HG02884 (cell line): ENCODE results near the gene ATP8B4.

Experiments used
- ATAC-seq: cut with Tn5 transposase; IDR thresholded peaks from one replicate; pipeline ENCODE4 v1.9.1; 2021; ENCODE audit warnings: mild to moderate bottlenecking, moderate library complexity; ENCODE audit not compliant: unreplicated experiment

Gene ATP8B4

GRCh38 chr15:49875392-49875791 lies 243.6 kb downstream of the ATP8B4 start:
- peak; percentile 63 for ATAC-seq

DNA sequence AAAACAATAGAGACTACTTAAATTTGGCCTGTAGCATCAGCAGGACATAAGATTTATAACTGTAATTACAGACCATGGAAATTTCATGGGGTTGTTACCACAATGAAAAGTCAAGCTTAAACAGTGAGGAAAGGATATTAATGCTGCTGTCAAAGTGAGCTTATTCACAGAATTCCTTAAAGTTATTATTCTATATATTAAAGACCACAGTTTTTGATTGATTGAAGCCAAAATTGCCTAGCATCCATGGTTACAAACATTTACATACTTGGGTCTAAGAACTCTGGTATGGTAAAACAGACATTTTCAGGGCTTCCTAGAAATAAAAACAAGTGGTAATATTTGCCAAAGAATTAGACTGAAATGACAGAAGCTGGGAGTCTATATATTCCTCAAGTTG lies 248.6 kb downstream of the ATP8B4 start:
- ATAC-seq, result no peak

DNA sequence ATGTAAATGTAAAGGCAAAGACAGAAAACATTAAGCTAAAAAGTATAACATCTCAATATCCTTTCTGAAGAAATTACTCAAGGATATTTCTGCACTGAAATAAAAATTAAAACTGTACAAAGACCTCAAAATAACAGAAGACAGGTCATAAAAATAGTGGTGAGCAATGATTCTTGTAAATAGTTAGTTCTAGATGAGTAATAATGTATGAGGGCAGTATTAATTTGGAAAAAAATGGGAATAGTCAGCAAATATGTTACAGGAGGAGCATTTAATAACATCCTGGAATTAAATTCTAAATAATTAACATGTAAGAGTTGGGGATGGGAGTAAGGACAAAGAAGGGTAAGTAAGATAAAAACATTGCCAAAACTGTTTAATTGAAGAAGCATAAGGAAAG lies 250.7 kb downstream of the ATP8B4 start:
- ATAC-seq, result no peak

DNA sequence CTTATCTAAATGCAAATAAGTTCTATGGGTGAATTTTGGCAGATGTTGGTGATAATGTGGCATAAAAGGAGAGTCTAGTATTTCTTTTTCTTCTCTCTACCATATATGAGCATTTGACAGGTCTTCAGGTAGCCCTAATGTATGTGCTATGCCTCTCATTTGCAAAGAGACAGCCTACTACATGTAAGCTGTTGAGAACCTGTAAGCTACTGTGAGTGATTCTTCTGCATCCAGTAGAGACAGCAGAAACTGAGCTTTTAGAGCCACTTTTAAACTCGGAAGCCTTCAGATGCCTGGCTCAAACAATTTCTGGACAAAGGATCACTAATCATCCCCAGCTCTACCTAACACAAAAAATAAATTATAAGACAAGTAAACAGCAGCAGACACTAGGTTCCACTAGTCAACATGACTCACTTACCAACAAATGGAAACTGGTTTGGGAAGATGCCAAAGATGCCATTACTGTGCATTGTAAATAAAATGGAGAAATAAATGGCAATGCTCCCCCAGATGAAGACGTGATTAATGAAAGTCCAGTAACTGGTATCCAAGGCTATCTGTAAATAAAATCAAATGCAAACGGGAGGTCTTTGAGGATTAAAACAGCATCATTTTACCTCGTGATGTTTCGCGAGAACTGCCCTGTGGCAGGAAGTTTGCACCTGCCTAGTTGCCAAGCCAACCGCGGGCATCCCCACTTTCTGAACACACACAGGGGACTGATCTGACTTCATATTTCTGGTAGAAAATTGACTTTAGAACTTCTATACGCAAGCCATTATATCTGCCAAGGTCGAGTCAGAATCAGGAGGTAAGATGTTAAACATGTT lies 252.9 kb downstream of the ATP8B4 start:
- no peak for ATAC-seq

DNA sequence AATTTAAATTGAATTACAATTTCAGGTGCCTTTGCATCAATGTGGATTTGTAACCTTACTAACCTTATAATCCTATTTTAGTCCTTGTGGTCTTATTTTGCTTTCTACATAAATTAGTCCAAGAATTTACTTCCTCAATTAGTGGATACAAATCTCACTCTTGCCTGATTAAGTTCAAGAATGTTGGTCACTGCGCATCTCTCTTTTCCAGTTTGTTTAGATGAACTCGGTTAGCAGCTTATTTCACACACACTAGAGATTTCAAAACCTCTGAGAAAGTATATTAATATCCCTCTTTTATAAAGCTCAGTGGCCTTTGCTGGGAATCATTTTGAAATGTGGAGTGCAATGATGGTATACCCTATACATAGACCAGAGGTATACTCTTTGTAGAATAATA lies 254.8 kb downstream of the ATP8B4 start:
- ATAC-seq, result no peak

DNA sequence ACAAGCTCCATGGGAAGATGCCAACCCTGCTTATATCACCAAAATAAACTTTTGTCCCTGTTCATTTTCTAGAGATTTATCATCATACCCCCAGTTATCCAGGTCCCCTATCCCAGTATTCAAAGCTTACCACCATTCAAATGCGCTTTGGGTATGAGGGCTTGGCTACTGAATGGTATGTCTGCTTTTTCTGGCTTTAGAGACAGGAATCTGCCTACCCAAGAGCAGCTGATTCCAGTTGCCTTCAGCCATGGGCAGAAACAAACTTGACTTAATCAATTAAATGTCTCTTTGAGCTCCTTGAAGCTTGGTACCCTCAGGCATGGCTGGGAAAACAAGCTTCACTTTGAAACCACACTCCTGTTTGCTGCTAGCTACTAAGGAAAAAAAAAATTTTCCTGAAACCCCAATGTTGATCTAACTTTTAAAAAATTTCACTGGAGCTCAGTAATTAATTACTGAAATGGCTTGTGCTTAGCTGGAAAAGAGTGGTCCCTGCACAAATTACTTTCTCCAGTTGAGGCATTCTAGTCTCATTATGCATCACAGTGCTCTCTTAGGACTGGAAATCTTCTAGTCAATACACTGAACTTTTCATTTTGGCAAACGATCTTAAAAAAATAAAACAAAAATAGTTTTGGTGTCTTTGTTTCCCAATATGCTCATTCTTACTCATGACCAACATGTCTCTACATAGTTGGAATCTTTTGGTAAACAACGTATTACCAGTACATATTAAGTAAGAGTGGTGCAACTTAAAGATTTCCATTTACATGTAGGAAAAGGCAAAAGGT lies 255.4 kb downstream of the ATP8B4 start:
- no peak for ATAC-seq

- no peak for ATAC-seq
Measured at GRCh38 chr15:49860101-49860500, 258.9 kb downstream of the ATP8B4 start.

GRCh38 chr15:49857496-49858475 lies 261.2 kb downstream of the ATP8B4 start:
- ATAC-seq, result no peak

DNA sequence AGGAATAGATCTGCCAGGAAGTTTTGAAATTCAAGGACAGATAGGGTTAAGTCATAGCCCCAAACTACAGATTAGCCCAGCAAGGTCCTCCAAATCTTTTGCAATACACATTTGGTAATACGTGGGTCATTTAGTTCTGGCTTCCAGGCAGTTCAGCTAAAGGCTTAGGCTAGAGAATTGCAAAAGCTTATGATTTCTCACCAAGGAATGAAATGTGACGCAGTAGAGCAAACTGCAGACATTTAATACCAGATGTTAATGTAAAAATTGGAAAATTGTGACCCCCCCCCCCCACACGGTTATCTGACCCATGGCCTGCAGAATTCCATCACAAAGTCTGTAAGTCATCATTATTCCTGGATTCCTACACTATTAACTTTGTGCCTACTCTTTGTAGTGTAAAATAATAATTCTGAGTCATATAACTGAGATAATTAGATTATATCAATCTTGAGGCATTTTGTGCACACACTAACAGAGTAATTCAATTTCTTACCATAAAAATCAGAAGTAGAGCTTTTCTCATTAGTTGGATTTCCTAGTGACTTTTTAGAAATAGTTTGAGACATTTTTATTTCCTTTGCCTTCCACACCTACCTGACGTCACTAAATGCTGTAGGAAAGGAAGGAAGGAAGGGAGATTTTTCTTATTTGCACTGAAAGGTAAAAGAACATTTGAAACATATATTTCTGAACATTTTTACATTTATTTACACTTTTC lies 263.0 kb downstream of the ATP8B4 start:
- no peak for ATAC-seq

DNA sequence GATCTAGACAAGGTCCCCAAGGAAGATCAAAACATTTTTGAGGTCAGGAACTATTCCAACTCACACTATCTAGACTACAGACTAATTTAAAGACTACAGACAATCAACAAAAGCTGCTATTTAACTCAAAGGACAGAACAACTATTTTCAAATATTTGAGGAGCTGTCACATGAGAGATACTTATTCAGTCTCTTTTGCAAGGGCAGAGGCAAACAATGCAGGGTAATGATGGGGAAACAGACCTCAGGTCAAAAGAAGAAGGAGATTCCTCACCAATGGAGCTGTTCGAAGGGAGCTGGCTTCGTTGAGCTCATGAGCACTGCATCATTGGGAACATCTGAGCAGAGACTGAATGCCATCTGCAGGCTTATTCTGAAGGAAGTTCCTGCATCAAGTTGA lies 266.3 kb downstream of the ATP8B4 start:
- ATAC-seq, result no peak

DNA sequence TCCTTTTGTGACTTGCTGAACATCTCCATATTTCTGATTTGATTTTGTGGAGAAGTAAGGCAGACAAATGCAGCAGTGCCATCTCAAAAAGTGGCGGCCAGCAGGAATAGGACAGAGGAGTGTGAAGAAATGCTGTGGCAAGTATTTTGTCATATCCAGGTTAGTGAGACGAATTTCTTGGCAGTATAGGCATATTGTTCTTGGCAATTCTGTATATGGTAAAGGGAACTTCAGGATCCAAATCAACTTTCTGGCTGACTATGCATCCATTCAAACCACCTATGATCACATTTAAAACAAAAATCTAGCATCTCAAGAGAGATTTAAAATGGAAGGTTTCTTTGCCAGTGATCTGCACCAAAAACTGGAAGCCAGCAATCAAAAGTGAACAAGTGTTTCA lies 270.2 kb downstream of the ATP8B4 start:
- no peak for ATAC-seq

DNA sequence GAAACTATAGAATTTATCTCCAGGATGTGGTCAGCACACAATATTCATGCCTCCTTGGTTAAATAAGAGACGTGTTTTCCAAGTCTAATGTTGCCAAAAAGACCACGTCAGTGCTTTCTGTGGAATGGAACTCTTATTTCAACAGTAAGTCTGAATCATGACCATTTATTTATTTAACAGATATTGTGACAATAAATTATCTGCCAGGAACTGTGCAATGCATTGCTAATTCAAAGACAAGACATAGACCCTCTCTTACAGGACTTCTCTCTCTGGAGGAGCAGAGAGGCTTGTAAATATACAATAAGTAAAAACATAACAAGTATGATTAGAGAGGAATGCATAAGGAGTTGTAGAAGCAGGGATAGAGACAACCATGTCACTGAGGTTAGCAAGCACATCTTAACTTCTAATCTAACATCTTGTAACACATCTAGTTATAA lies 270.7 kb downstream of the ATP8B4 start:
- ATAC-seq, result no peak

DNA sequence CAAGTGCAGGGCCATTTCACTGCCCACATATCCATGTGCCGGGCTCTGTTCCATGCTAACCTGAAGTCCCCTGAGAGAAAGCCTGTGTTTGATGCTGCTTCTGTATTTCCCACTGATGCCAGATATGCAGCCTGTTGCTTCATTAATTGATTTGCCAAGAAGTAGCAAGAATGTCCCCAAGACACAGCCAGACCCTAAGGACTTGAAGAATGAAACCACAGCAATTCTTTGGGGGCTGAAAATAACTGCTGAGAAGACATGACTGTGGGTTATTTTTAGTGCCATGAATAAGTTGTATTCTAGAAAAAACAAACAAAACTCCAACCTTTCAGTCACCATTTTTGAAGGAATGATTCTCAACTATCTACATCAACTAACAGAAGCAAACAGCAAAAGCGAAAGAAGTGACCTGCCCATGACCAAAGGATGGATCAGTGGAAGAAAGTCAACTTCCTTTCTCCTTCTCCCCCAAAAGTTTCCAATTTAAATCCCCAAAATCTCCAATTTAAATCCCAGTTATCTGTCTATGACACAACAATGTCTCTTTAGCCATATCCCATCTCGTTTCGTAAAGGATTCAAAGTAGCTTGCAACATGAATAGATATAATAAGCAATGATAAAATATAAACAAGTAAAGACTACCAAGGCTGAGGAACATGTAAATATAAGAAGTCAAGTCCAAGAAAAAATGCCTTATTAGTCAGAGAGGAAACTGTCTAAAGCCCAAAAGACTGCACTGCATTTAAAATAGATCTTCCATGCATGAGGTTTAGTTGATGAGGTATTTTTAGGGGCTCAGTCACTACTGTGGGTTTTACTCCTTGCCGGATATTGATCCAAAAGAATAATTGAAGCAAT lies 271.4 kb downstream of the ATP8B4 start:
- ATAC-seq, result no peak

GRCh38 chr15:49844390-49844789 lies 274.6 kb downstream of the ATP8B4 start:
- no peak for ATAC-seq

GRCh38 chr15:49843725-49844124 lies 275.3 kb downstream of the ATP8B4 start:
- ATAC-seq, result no peak

DNA sequence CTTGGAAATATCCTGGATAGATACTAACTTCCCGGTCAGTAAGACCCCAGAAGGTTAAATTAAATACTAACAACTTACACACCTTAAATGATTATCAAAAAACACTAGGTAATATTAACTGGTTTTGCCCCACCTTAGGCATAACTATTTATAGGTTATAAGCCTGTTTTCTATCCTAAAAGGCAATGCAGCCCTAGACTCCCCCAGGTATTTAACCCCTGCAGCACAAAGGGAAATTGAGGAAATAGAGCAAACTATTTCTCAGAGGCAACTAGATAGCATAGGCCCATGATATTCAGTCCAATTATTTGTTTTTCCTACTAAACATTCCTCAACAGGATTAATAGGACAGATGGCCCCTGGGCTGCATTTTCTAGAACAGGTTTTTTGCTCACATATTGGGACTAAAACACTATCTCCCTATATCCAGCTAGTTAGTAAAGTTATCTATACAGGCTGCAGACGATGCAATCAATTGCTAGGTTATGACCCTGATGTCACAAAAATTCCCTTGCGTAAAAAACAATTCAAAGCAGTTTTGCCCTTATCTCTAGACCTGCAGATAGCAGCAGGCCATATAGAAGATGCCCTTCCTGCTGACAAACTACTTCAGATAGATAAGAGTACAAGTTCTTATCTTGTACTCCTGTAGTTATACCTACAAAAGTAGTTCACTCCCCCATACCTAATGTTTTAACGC lies 276.9 kb downstream of the ATP8B4 start:
- no peak for ATAC-seq

DNA sequence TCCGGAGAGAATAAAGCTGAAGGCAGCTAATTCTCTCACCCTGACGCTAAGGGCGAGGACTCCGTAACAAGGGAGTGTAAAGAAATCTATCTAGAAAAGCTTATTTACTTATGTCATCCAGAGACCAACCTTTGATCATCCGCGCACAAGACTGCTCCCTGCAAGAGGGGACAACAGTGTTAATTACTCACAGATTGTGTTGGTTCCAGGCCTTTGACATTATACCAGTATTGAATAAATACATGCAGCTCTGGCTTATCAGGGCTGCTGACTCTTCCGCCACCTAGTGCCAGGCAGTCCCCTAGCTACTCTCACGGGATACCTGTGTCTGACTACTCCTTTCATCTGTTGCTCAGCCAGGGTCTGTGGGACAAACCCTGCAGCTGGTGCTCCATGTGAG lies 286.5 kb downstream of the ATP8B4 start:
- no peak for ATAC-seq

DNA sequence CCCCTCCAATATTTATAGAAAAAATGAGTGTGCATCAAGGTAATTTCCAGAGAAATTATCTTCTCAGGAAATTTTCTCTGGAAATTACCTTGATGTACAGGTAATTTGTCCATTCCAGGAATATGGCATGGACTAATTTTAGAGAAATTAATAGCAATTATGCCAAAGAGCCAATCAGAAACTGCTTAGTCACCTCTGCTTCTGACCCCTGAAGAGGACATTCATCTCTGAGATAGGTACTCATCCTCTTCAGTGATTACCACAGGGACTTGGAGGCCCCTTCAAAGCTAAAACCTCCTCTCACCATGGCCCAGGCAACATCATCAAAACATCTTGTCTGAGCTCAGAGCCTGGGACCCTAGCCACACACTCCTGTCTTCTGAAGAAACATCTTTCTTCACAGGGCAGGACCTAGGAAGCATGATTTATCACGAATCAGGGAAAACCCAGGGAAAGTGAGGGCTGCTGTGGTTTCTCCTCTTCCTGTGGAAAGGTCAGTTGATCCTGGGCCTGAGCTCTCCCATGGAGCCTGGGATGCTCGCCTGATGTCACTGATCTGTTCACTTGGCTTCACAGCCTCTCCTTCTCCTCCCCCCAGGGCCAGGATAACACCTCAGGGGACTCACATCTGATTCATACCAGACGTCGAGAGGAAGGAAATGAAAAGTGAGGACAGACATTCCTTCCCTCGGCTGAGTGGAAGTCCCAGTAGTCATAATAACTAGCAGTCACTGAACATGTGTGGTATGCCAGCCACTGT lies 287.6 kb downstream of the ATP8B4 start:
- no peak for ATAC-seq
